VCaP (cell line): ENCODE data around the gene HNRNPM.

Experiments
- H3K27ac ChIP-seq: fragments of 450-650 bp; 2 replicates; pipeline ENCODE4 v1.5.1; 2017
- TF ChIP-seq, protein P1 (sequence below): fragments of 450-650 bp; conservative IDR thresholded peaks from 2 replicates; pipeline ENCODE4 v1.5.1; 2017; ENCODE audit warnings: mild to moderate bottlenecking, moderate library complexity

The HNRNPM gene

DNA sequence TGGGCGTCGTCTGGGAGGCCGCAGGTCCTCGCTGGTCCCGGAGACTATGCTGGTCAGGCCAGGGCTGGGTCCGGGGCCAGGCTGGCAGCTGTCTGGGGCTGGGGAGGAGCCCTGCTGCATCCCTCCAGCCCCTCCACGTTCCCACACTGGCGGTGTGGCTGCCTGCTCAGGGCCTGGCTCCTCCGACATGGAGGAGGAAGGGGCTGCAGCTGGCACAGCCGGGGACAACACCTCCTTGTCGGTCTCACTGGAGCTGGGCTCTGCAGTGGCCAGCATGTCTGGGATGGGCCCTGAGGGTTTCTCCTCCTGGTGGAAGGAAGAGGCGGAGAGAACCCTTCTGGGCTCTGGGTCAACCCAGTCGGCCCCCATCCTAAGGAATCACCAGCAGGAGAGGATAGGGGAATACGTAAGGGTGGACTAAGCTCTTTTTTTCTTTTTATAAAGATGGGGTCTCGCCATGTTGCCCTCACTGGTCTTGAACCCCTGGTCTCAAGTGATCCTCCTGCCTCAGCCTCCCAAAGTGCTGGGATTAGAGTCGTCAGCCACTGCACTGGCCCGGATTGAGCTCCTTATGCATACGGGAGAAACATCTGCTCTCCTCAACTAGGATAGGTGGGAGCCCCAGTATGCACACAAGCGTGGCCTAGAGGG, 68.4 kb downstream of the HNRNPM start:
- peak overlapping the region; percentile 90 for H3K27ac ChIP-seq
- TF ChIP-seq, protein P1, sequence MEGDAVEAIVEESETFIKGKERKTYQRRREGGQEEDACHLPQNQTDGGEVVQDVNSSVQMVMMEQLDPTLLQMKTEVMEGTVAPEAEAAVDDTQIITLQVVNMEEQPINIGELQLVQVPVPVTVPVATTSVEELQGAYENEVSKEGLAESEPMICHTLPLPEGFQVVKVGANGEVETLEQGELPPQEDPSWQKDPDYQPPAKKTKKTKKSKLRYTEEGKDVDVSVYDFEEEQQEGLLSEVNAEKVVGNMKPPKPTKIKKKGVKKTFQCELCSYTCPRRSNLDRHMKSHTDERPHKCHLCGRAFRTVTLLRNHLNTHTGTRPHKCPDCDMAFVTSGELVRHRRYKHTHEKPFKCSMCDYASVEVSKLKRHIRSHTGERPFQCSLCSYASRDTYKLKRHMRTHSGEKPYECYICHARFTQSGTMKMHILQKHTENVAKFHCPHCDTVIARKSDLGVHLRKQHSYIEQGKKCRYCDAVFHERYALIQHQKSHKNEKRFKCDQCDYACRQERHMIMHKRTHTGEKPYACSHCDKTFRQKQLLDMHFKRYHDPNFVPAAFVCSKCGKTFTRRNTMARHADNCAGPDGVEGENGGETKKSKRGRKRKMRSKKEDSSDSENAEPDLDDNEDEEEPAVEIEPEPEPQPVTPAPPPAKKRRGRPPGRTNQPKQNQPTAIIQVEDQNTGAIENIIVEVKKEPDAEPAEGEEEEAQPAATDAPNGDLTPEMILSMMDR: no peak

DNA sequence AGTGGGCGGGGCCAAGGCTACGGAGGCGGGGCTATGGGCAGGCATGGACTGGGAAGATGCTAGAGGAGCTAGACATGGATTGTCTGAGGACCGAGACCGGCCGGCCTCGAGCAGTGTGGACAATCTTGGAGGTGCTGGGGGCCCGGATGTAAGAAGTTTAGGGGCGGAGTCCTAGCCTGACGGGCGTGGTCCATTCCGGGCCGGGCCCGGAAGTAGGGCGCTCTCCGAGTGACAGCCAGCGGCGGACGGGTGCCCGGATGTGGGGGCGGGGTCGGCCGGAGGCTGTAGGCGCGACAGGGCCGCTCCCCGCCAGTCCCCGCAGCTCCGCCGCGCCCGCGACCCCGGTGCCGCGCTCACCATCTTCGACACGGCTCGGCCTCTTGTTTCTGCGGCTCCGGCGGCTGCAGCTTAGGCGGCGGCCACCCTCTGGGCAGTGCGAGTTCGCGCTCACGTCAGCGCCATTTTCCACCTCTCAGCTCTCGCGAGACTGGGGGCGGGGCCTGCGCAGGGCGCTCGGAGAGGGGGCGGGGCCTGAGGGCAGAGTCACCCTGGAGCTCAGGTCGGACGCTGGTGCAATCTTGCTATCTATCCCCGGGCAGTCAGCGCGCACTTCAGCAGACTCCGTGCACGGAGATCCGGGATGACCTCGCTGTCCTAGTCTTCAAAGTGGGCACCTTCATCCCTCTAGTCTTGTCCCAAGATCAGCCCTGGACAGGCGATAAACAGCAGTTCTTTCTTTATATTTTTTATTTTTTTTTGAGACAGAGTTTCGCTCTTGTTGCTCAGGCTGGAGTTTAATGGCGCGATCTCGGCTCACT, 69.1 kb downstream of the HNRNPM start, which contains the start of gene ZNF414:
Gene ZNF414 (minus strand): TSS at position 481 of the 818 bp plus-strand sequence. CDS start 121 bp downstream, at position 360.
- H3K27ac ChIP-seq: peak within 1 kb of the TSS; percentile 90
- TF ChIP-seq, protein P1: no peak

DNA sequence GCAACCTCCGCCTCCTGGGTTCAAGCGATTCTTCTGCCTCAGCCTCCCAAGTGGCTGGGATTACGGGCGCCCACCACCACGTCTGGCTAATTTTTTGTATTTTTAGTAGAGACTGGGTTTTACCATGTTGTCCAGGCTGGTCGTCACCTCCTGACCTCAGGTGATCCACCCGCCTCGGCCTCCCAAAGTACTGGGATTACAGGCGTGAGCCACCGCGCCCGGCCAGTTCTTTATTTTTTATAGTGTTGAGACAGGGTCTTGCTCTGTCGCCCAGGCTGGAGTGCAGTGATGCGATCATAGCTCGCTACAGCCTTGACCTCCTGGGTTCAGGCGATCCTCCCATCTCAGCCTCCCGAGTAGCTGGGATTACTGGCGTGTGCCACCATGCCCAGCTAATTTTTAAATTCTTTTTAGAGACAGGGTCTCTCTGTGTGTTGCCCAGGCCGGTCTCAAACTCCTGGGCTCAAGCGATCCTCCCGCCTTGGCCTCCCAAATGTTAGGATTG, 69.8 kb downstream of the HNRNPM start:
- H3K27ac ChIP-seq: peak overlapping the region; percentile 90

DNA sequence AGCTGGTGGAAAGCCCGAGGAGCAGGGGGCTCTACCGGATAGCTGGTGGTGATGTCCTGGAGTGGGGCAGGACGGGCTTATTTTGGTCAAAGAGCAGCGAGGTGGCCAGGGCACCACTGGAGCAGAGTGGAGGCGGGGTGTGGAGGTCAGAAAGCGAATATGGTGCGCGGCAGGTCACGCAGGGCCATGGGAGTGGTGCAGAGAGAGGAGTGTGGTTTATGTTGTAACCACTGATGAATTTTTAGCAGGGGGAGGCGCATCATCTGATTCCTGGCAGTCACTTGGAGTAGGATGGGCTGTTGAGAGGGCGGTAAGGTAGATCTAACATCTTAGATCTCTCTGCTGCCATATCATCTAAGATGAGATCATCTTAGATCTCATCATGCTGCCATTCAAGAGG, 70.5 kb downstream of the HNRNPM start:
- no peak overlapping the region for H3K27ac ChIP-seq
- TF ChIP-seq, protein P1: no peak

DNA sequence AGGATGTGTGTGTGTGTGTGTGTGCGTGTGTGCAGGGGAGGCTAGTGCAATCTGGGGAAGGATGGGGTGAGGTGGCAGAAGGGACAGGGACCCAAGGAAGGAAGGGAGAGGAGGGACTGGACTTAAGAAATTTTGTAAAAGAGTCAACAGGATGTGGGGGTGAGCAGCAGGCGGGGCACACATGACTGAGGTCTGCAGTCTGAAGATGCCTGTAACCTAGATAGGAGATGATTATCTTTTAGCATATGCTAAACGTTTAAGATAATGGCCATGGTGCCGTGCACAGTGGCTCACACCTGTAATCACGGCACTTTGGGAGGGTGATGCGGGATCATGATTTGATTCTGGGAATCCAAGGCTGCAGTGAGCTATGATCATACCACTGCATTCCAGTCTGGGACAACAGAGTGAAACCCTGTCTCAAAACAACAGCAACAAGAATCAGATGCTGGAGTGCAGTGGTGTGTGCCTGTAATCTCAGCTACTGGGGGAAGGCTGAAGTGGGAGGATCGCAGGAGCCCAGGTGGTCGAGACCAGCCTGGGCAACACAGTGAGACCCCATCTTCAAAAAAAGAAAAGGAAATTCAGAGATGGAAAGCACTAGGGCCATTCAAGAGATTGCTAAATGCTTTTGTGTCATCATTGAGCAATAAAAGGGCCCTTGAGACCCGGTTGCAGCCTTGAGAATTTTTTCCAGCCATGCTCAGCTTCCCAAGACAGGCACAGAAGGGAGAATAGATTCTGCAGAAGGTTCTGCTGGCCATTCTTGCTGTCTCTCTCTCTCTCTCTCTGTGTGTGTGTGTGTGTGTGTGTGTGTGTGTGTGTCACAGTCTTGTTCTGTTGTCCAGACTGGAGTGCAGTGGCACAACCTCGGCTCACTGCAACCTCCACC, 73.0 kb downstream of the HNRNPM start:
- no peak overlapping the region for H3K27ac ChIP-seq
- TF ChIP-seq, protein P1: no peak

DNA sequence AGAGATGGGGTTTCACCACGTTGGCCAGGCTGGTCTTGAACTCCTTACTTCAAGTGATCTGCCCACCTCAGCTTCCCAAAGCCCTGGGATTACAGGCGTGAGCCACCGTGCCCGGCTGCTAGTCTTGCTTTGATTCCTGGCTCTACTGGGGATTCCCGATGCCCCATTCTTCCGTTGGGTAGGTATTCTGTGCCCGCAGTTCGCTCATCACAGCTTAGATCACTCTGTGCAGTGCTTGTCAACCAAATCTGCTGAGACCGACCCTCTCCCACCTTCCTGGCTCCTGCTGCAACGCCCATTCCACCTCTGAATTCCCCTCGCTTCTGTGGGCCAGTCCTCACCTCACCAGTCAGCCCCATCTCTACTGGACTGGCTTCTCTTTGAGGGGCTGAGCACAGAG, 73.8 kb downstream of the HNRNPM start:
- no peak overlapping the region for H3K27ac ChIP-seq
- TF ChIP-seq, protein P1: no peak

DNA sequence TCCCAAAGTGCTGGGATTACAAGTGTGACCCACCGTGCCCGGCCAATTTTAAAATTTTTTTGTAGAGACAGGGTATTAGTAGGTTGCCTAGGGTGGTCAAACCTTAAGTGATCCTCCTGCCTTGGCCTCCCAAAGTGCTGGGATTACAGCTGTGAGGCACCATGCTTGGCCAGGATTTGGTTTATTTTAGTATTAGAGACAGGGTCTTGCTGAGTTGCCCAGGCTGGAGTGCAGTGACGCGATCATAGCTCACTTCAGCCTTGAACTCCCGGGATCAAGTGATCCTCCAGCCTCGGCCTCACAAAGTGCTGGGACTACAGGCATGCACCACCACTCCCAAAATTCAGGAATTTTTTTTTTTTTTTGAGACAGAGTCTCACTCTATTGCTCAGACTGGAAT, 74.6 kb downstream of the HNRNPM start:
- TF ChIP-seq, protein P1: no peak
- no peak overlapping the region for H3K27ac ChIP-seq
